Caco-2 (cell line): ENCODE results near the gene CCL13. TPM values are rescaled to one million over a fixed set of nuclear protein-coding genes. Genes with fewer than 3 reads are reported as not detected.

Source experiments
- BruUV-seq: library from RNA; stranded (reverse); fragments of 400-500 nt; replicated peaks from 2 replicates; lab custom pipeline; 2021; lab: Mats Ljungman, UMichigan
- CTCF ChIA-PET: fragments of 300-600 bp; sonication (Branson Sonifier 250); formaldehyde crosslinking; loops from one replicate; lab custom pipeline; 2022; ENCODE audit warnings: antibody characterized with exemption; lab: Charles Lee
- POLR2A ChIA-PET: fragments of 300-600 bp; sonication (Branson Sonifier 250); formaldehyde crosslinking; loops from one replicate; lab custom pipeline; 2022; ENCODE audit warnings: antibody characterized with exemption; lab: Charles Lee
- DNase-seq, 2 experiments: peaks; one replicate each; pipeline versions ENCODE4 v3.0.0 to v3.0.0-alpha.2; 2020 to 2022
- H3K27me3 ChIP-seq: replicated peaks from 2 replicates; pipeline ENCODE4 v1.6.0; 2011; ENCODE audit warnings: low read length; ENCODE audit not compliant: control insufficient read depth, insufficient read depth
- H3K36me3 ChIP-seq: 2 replicates; pipeline ENCODE4 v1.5.1; 2011; ENCODE audit warnings: low read length; ENCODE audit not compliant: control insufficient read depth, insufficient read depth
- H3K4me1 ChIP-seq: fragments of 250-450 bp; sonication (Bioruptor Pico); 2 replicates; pipeline ENCODE4 v1.5.1; 2020; ENCODE audit warnings: mild to moderate bottlenecking
- H3K4me3 ChIP-seq: 2 replicates; pipeline ENCODE4 v1.5.1; 2011; ENCODE audit warnings: low read depth, mild to moderate bottlenecking, control low read depth, low read length
- H3K9me3 ChIP-seq: fragments of 250-450 bp; sonication (Bioruptor Pico); 2 replicates; pipeline ENCODE4 v1.5.1; 2020; ENCODE audit warnings: mild to moderate bottlenecking, moderate library complexity
- H3K27ac Mint-ChIP-seq: one replicate; pipeline ENCODE4 v1.8.0; 2022; ENCODE audit warnings: mixed read lengths; ENCODE audit not compliant: unreplicated experiment
- H3K27me3 Mint-ChIP-seq: one replicate; pipeline ENCODE4 v1.8.0; 2022; ENCODE audit warnings: mixed read lengths; ENCODE audit not compliant: insufficient read depth, unreplicated experiment
- H3K36me3 Mint-ChIP-seq: one replicate; pipeline ENCODE4 v1.8.0; 2022; ENCODE audit warnings: mild to moderate bottlenecking, mixed read lengths; ENCODE audit not compliant: insufficient read depth, unreplicated experiment
- H3K4me1 Mint-ChIP-seq: one replicate; pipeline ENCODE4 v1.8.0; 2022; ENCODE audit warnings: low read depth, mixed read lengths; ENCODE audit not compliant: unreplicated experiment
- H3K4me3 Mint-ChIP-seq: one replicate; pipeline ENCODE4 v1.8.0; 2022; ENCODE audit warnings: mild to moderate bottlenecking, moderate library complexity, mixed read lengths; ENCODE audit not compliant: unreplicated experiment
- H3K9me3 Mint-ChIP-seq: one replicate; pipeline ENCODE4 v1.8.0; 2022; ENCODE audit warnings: mixed read lengths; ENCODE audit not compliant: unreplicated experiment
- intact Hi-C: fragments of 100-400 bp; cut with micrococcal nuclease; formaldehyde crosslinking; loops from one replicate; pipeline ENCODE4 v1.10.0; 2022; ENCODE audit not compliant: unreplicated experiment
- total RNA-seq: library from RNA; stranded (reverse); gene quantifications from 2 replicates; pipeline ENCODE4 v1.2.3, GENCODE V29; 2022
- TF ChIP-seq, protein P1 (sequence below), 2 experiments: fragments of 200-600 bp in 1 of 2; IDR thresholded peaks; 1 replicate in 1 of 2; 2 replicates in 1 of 2; pipeline versions ENCODE4 v1.5.1 to v1.8.0; 2011 to 2022; ENCODE audit warnings: antibody characterized with exemption in 1 of 2, control low read depth in 1 of 2, inconsistent platforms in 1 of 2, low read depth in 1 of 2, low read length in 1 of 2, mild to moderate bottlenecking in 1 of 2, moderate library complexity in 1 of 2; ENCODE audit not compliant: insufficient read depth in 1 of 2, severe bottlenecking in 1 of 2, unreplicated experiment in 1 of 2

CCL13 gene
- total RNA-seq, 1 experiment from 2014 or later = not detected

GRCh38 chr17:34375426-34375997 is 19.2 kb downstream of the CCL13 start:
- no peaks in the 10 kb centered on the region for H3K9me3 Mint-ChIP-seq
- H3K27me3 Mint-ChIP-seq = peaks cover 15% of the 10 kb centered on the region
- no peak overlapping the region for H3K27ac Mint-ChIP-seq
- Histone ChIP-seq H3K4me1 (peaks cover 8% of the 10 kb centered on the region; the same call in 1 of the 2 replicates), H3K9me3 (no peaks in the 10 kb centered on the region), H3K36me3 (no peaks in the 10 kb centered on the region), H3K27me3 (no peaks in the 10 kb centered on the region), H3K4me3 (no peak overlapping the region)
- CTCF ChIA-PET = interaction anchor here (1.6 kb wide), 1 partner anchor 14 kb away, joined by 4 read pairs; no protein-coding TSS in a partner anchor
- no TSS peak for BruUV-seq
- POLR2A ChIA-PET = no interaction called here
- TF ChIP-seq, protein P1, sequence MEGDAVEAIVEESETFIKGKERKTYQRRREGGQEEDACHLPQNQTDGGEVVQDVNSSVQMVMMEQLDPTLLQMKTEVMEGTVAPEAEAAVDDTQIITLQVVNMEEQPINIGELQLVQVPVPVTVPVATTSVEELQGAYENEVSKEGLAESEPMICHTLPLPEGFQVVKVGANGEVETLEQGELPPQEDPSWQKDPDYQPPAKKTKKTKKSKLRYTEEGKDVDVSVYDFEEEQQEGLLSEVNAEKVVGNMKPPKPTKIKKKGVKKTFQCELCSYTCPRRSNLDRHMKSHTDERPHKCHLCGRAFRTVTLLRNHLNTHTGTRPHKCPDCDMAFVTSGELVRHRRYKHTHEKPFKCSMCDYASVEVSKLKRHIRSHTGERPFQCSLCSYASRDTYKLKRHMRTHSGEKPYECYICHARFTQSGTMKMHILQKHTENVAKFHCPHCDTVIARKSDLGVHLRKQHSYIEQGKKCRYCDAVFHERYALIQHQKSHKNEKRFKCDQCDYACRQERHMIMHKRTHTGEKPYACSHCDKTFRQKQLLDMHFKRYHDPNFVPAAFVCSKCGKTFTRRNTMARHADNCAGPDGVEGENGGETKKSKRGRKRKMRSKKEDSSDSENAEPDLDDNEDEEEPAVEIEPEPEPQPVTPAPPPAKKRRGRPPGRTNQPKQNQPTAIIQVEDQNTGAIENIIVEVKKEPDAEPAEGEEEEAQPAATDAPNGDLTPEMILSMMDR (IDR thresholded peaks at IDR 0.05; ENCODE audit: insufficient read depth in 1 of 2, low read depth in 1 of 2, low read length in 1 of 2, severe bottlenecking in 1 of 2, unreplicated experiment in 1 of 2) = no peak
- no peak overlapping the region for H3K4me3 Mint-ChIP-seq
- H3K36me3 Mint-ChIP-seq = no peaks in the 10 kb centered on the region
- intact Hi-C loops = no loop called here
- H3K4me1 Mint-ChIP-seq = peaks cover 6% of the 10 kb centered on the region
- no peak for DNase-seq

DNA sequence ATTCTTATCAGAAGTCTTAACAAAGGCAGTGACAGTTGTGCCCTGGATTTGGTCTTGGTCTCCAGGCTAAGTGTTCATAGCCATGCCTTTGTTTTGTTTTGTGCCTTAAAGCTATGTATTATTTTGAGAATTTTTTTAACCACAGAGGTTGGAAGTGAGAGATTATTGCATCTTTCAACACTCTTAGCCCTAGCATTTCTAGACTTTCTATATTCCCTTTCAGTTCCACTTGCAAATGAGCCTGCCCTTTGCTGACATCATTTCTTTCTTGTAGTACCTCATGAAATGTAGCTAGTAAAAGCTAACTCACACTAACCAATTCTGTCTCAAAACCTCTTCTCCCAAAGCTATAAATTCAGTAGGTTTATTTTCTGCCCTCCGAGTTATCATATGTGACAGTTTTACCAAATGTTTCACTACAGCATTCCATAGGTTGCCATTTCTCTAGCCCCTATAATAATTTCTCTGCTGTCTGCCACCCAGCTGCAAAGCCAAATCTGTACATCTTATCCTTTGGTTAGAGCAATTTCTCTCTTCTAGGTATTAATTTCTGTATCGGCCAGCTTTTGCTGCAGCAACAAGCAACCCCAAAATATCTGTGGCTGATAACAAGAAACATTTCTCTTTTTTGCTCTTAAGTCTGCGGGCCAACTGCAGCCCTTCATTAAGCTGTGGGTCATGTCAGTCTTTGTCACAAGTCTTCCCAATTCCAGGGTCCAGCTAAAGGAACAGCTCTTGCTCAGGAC is 21.0 kb downstream of the CCL13 start:
- no peaks in the 10 kb centered on the region for H3K4me1 Mint-ChIP-seq
- POLR2A ChIA-PET = no interaction called here
- intact Hi-C loops = no loop called here
- TF ChIP-seq, protein P1 (IDR thresholded peaks at IDR 0.05; ENCODE audit: insufficient read depth in 1 of 2, low read depth in 1 of 2, low read length in 1 of 2, severe bottlenecking in 1 of 2, unreplicated experiment in 1 of 2) = no peak
- CTCF ChIA-PET = interaction anchor here (1.1 kb wide), 1 partner anchor 16 kb away, joined by 4 read pairs; no protein-coding TSS in a partner anchor
- H3K36me3 Mint-ChIP-seq = no peaks in the 10 kb centered on the region
- H3K9me3 ChIP-seq = no peaks in the 10 kb centered on the region
- DNase-seq = no peak
- H3K36me3 ChIP-seq = no peaks in the 10 kb centered on the region
- BruUV-seq = no TSS peak
- H3K4me1 ChIP-seq = no peaks in the 10 kb centered on the region
- peaks cover 15% of the 10 kb centered on the region for H3K27me3 Mint-ChIP-seq
- no peaks in the 10 kb centered on the region for H3K27me3 ChIP-seq
- H3K27ac Mint-ChIP-seq = no peak overlapping the region
- H3K9me3 Mint-ChIP-seq = no peaks in the 10 kb centered on the region
- no peak overlapping the region for H3K4me3 Mint-ChIP-seq
- no peak overlapping the region for H3K4me3 ChIP-seq

GRCh38 chr17:34378664-34379101 is 22.4 kb downstream of the CCL13 start:
- Mint-ChIP-seq H3K27me3 (peaks cover 16% of the 10 kb centered on the region), H3K36me3 (no peaks in the 10 kb centered on the region), H3K9me3 (no peaks in the 10 kb centered on the region), H3K4me1 (no peaks in the 10 kb centered on the region), H3K4me3 (no peak overlapping the region), H3K27ac (no peak overlapping the region)
- POLR2A ChIA-PET = no interaction called here
- H3K27me3 ChIP-seq = no peaks in the 10 kb centered on the region
- H3K9me3 ChIP-seq = no peaks in the 10 kb centered on the region
- TF ChIP-seq, protein P1 (IDR thresholded peaks at IDR 0.05; ENCODE audit: insufficient read depth in 1 of 2, low read depth in 1 of 2, low read length in 1 of 2, severe bottlenecking in 1 of 2, unreplicated experiment in 1 of 2) = no peak
- DNase-seq = no peak
- intact Hi-C loops = no loop called here
- no TSS peak for BruUV-seq
- CTCF ChIA-PET = no interaction called here
- H3K36me3 ChIP-seq = no peaks in the 10 kb centered on the region
- H3K4me3 ChIP-seq = no peak overlapping the region
- no peaks in the 10 kb centered on the region for H3K4me1 ChIP-seq
